Measurements from ENCODE around the gene NCOR1.

DNA sequence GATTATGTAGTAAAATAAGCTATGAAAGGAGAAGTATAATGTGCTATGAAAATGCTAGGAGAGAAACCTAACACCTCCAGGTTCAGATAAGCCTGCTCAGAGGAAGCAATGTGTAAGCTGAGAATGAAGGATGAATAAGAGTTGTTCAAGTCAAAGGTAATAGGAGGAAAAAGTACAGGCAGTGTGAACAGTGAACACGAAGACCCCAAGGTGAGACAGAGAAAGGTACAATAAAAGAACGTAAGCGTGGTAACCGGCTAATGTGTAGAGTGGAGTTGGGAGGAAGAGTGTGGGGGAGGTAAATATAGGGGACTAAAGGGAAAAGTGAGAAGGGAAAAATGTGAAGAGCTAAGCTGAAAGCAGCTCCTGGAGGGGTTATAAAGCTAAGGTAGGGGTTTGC is 141.5 kb downstream of the NCOR1 start:
- TF ChIP-seq POLR2A (IDR thresholded peaks at IDR 0.05; ENCODE audit: low read length) (no peak), GATA1 (IDR thresholded peaks at IDR 0.05; ENCODE audit: low read depth, low read length) (no peak)

All from erythroblast (primary cell).